ENCODE measurements around the gene SERPINH1.

SERPINH1 gene

GRCh38 chr11:75533896-75534258, 28.2 kb upstream of the SERPINH1 start:
- FAIRE-seq: no peak

- FAIRE-seq: no peak
These were observed 27.6 kb upstream of the SERPINH1 start for GRCh38 chr11:75534259-75535069.

GRCh38 chr11:75535071-75535470, 27.0 kb upstream of the SERPINH1 start:
- no peak for FAIRE-seq

GRCh38 chr11:75536786-75537641, 25.0 kb upstream of the SERPINH1 start:
- no peak for FAIRE-seq

- FAIRE-seq: no peak
These were observed 24.3 kb upstream of the SERPINH1 start for GRCh38 chr11:75537740-75538139.

GRCh38 chr11:75538150-75538942, 23.7 kb upstream of the SERPINH1 start:
- no peak for FAIRE-seq

GRCh38 chr11:75539459-75540334, 22.4 kb upstream of the SERPINH1 start:
- FAIRE-seq: no peak

GRCh38 chr11:75541193-75542087, 20.6 kb upstream of the SERPINH1 start:
- FAIRE-seq: no peak

GRCh38 chr11:75542088-75542438, 20.0 kb upstream of the SERPINH1 start:
- FAIRE-seq: no peak

- FAIRE-seq: no peak
These were observed 18.2 kb upstream of the SERPINH1 start for GRCh38 chr11:75543806-75544205.

GRCh38 chr11:75547177-75547576, 14.9 kb upstream of the SERPINH1 start:
- FAIRE-seq: no peak

- no peak for FAIRE-seq
These were observed 14.4 kb upstream of the SERPINH1 start for GRCh38 chr11:75547617-75548058.

- FAIRE-seq: no peak
These were observed 13.3 kb upstream of the SERPINH1 start for GRCh38 chr11:75548595-75549272.

- FAIRE-seq: no peak
These were observed 12.6 kb upstream of the SERPINH1 start for GRCh38 chr11:75549370-75549958.

GRCh38 chr11:75553182-75553581, 8.9 kb upstream of the SERPINH1 start:
- no peak for FAIRE-seq

GRCh38 chr11:75553889-75554257, 8.2 kb upstream of the SERPINH1 start:
- FAIRE-seq: no peak

GRCh38 chr11:75554258-75555022, 7.6 kb upstream of the SERPINH1 start:
- no peak for FAIRE-seq

- FAIRE-seq: no peak
These were observed 6.8 kb upstream of the SERPINH1 start for GRCh38 chr11:75555079-75555811.

GRCh38 chr11:75556275-75556674, 5.8 kb upstream of the SERPINH1 start:
- no peak for FAIRE-seq
